ENCODE measurements around the gene MDGA2.
"Not testable (repeated sequence)": the region's sequence is repeated elsewhere in the genome, so short reads cannot be mapped to it uniquely, and the experiment has no call there.

Gene MDGA2

GRCh38 chr14:47327336-47327735 is 348.1 kb downstream of the MDGA2 start:
- DNase-seq, result no peak

- DNase-seq, result no peak
Observed at GRCh38 chr14:47322751-47323150, 352.7 kb downstream of the MDGA2 start.

- DNase-seq, result no peak
Observed at GRCh38 chr14:47302121-47302520, 373.3 kb downstream of the MDGA2 start.

GRCh38 chr14:47300796-47301195 is 374.6 kb downstream of the MDGA2 start:
- no peak for DNase-seq

- no peak for DNase-seq
Observed at GRCh38 chr14:47297374-47297773, 378.0 kb downstream of the MDGA2 start.

- no peak for DNase-seq
Observed at GRCh38 chr14:47284283-47284682, 391.1 kb downstream of the MDGA2 start.

- DNase-seq, result not testable (repeated sequence)
Observed at GRCh38 chr14:47281761-47282160, 393.6 kb downstream of the MDGA2 start.

- peak; percentile 64 to 81 (median 80) for DNase-seq
Observed at GRCh38 chr14:47278233-47278842, 397.1 kb downstream of the MDGA2 start.

- peak in 2 of 4 experiments; percentile 7 for DNase-seq
Observed at GRCh38 chr14:47277703-47278102, 397.7 kb downstream of the MDGA2 start.

- no peak for DNase-seq
Observed at GRCh38 chr14:47276931-47277330, 398.5 kb downstream of the MDGA2 start.

- DNase-seq, result no peak
Observed at GRCh38 chr14:47273939-47274338, 401.5 kb downstream of the MDGA2 start.

GRCh38 chr14:47270715-47271114 is 404.7 kb downstream of the MDGA2 start:
- no peak for DNase-seq

GRCh38 chr14:47269756-47270492 is 405.5 kb downstream of the MDGA2 start:
- no peak for DNase-seq

- DNase-seq, result no peak
Observed at GRCh38 chr14:47264842-47265241, 410.6 kb downstream of the MDGA2 start.

GRCh38 chr14:47262801-47263200 is 412.6 kb downstream of the MDGA2 start:
- DNase-seq, result no peak

- DNase-seq, result no peak
Observed at GRCh38 chr14:47261350-47261749, 414.1 kb downstream of the MDGA2 start.

- no peak for DNase-seq
Observed at GRCh38 chr14:47259796-47260195, 415.6 kb downstream of the MDGA2 start.

- no peak for DNase-seq
Observed at GRCh38 chr14:47257013-47257412, 418.4 kb downstream of the MDGA2 start.

GRCh38 chr14:47252802-47253201 is 422.6 kb downstream of the MDGA2 start:
- DNase-seq, result peak in 2 of 4 experiments; percentile 2 to 10

- DNase-seq, result no peak
Observed at GRCh38 chr14:47246367-47246766, 429.0 kb downstream of the MDGA2 start.

GRCh38 chr14:47242579-47242978 is 432.8 kb downstream of the MDGA2 start:
- DNase-seq, result not testable (repeated sequence)

- peak in 2 of 4 experiments; percentile 16 to 25 for DNase-seq
Observed at GRCh38 chr14:47240748-47241437, 434.5 kb downstream of the MDGA2 start.

- DNase-seq, result no peak
Observed at GRCh38 chr14:47235619-47236018, 439.8 kb downstream of the MDGA2 start.

Data from suppressor macrophage (primary cell).